CD14-positive monocyte (primary cell): Measurements from ENCODE around the gene G6PC1. TPM values are rescaled to one million over a fixed set of nuclear protein-coding genes. Genes with fewer than 3 reads are reported as not detected.
A peak's percentile ranks its signal among the peaks of the same experiment; 100 is the strongest.

Experiments
- DNase-seq, 3 donors: peaks; one replicate each; pipeline ENCODE4 v3.0.0-alpha.2; 2011 to 2022
- H2AFZ ChIP-seq: 2 replicates; pipeline ENCODE4 v1.6.0; 2012; ENCODE audit warnings: mild to moderate bottlenecking, low read depth, low read length, inconsistent platforms; ENCODE audit not compliant: insufficient read depth, poor library complexity, severe bottlenecking
- H3K27ac ChIP-seq, 2 donors: 1 replicate in 1 of 2; 2 replicates in 1 of 2; pipeline ENCODE4 v1.5.1; 2012 to 2013; ENCODE audit warnings: low read length in 2 of 2, control low read depth in 1 of 2, inconsistent platforms in 1 of 2, low read depth in 1 of 2, mild to moderate bottlenecking in 1 of 2
- H3K27me3 ChIP-seq, 2 donors: one replicate each; pipeline versions ENCODE4 v1.6.0 to v1.6.1; 2011 to 2013; ENCODE audit warnings: low read length in 2 of 2; ENCODE audit not compliant: control insufficient read depth in 2 of 2, insufficient read depth in 2 of 2
- H3K36me3 ChIP-seq, 2 donors: replicated peaks in 1 of 2; 1 replicate in 1 of 2; 2 replicates in 1 of 2; pipeline versions ENCODE4 v1.5.1 to v1.6.1; 2012 to 2013; ENCODE audit warnings: low read length in 2 of 2, control low read depth in 1 of 2, inconsistent platforms in 1 of 2, mild to moderate bottlenecking in 1 of 2; ENCODE audit not compliant: insufficient read depth in 2 of 2, control insufficient read depth in 1 of 2
- H3K4me1 ChIP-seq, 2 donors: 1 replicate in 1 of 2; 2 replicates in 1 of 2; pipeline versions ENCODE4 v1.5.1 to v1.6.1; 2012 to 2013; ENCODE audit warnings: low read length in 2 of 2, control low read depth in 1 of 2, inconsistent platforms in 1 of 2, mild to moderate bottlenecking in 1 of 2, moderate library complexity in 1 of 2; ENCODE audit not compliant: insufficient read depth in 2 of 2, control insufficient read depth in 1 of 2
- H3K4me2 ChIP-seq: replicated peaks from 2 replicates; pipeline ENCODE3; 2012; ENCODE audit warnings: low read length, moderate library complexity, mild to moderate bottlenecking; ENCODE audit not compliant: poor library complexity, severe bottlenecking; ENCODE audit errors: extremely low read depth
- H3K4me3 ChIP-seq, 3 experiments: fragments of 200-600 bp in 1 of 3; sonication (generic) in 1 of 3; replicated peaks in 1 of 3; 1 replicate in 2 of 3; 2 replicates in 1 of 3; pipeline ENCODE4 v1.5.1; 2011 to 2013; ENCODE audit warnings: low read length in 3 of 3, mild to moderate bottlenecking in 3 of 3, control low read depth in 2 of 3, low read depth in 2 of 3, inconsistent platforms in 1 of 3, moderate library complexity in 1 of 3
- H3K79me2 ChIP-seq: 2 replicates; pipeline ENCODE4 v1.6.0; 2012; ENCODE audit warnings: mild to moderate bottlenecking, control low read depth, inconsistent platforms, low read length, moderate library complexity; ENCODE audit not compliant: insufficient read depth
- H3K9ac ChIP-seq: 2 replicates; pipeline ENCODE4 v1.6.0; 2017; ENCODE audit warnings: low read length, mild to moderate bottlenecking; ENCODE audit not compliant: insufficient read depth, poor library complexity, severe bottlenecking
- H3K9me3 ChIP-seq, 2 donors: replicated peaks in 1 of 2; 1 replicate in 1 of 2; 2 replicates in 1 of 2; pipeline versions ENCODE4 v1.5.1 to v1.6.1; 2012 to 2013; ENCODE audit warnings: low read length in 2 of 2, control low read depth in 1 of 2; ENCODE audit not compliant: control insufficient read depth in 1 of 2, insufficient read depth in 1 of 2
- H4K20me1 ChIP-seq: 2 replicates; pipeline ENCODE4 v1.6.0; 2012; ENCODE audit warnings: mild to moderate bottlenecking, low read length, control low read depth, moderate library complexity; ENCODE audit not compliant: insufficient read depth
- H3K27ac Mint-ChIP-seq, 7 donors: one replicate each; pipeline ENCODE4 v1.8.0; 2020; ENCODE audit warnings: mild to moderate bottlenecking in 7 of 7, mixed read lengths in 7 of 7, moderate library complexity in 6 of 7, inconsistent platforms in 2 of 7
- H3K27me3 Mint-ChIP-seq, 3 donors: one replicate each; pipeline ENCODE4 v1.8.0; 2021 to 2022; ENCODE audit warnings: low read depth in 3 of 3, mild to moderate bottlenecking in 3 of 3, mixed read lengths in 3 of 3, moderate library complexity in 3 of 3, inconsistent platforms in 1 of 3
- H3K36me3 Mint-ChIP-seq, 2 donors: one replicate each; pipeline ENCODE4 v1.8.0; 2020; ENCODE audit warnings: mixed read lengths in 2 of 2, inconsistent platforms in 1 of 2, mild to moderate bottlenecking in 1 of 2
- H3K4me1 Mint-ChIP-seq: one replicate; pipeline ENCODE4 v1.8.0; 2020; ENCODE audit warnings: mild to moderate bottlenecking, mixed read lengths
- H3K4me3 Mint-ChIP-seq, 2 donors: one replicate each; pipeline ENCODE4 v1.8.0; 2020; ENCODE audit warnings: mild to moderate bottlenecking in 2 of 2, mixed read lengths in 2 of 2, moderate library complexity in 1 of 2
- H3K9me3 Mint-ChIP-seq, 7 donors: one replicate each; pipeline ENCODE4 v1.8.0; 2020 to 2022; ENCODE audit warnings: mixed read lengths in 7 of 7, mild to moderate bottlenecking in 6 of 7, moderate library complexity in 6 of 7, inconsistent platforms in 2 of 7
- WGBS: methylation state at CpG from one replicate; pipeline ENCODE4 v1.1.5; 2013; ENCODE audit warnings: missing lambda C conversion rate; ENCODE audit not compliant: insufficient coverage; 5-methylcytosine and 5-hydroxymethylcytosine counted together
- intact Hi-C, 2 donors: fragments of 100-400 bp; cut with micrococcal nuclease; formaldehyde crosslinking; loops; one replicate each; pipeline versions ENCODE4 v1.15.0 to v1.15.1; 2023
- polyA plus RNA-seq, 3 donors: library from polyadenylated mRNA; depleted of rRNA in 1 of 3; unstranded in 2 of 3; stranded (reverse) in 1 of 3; fragments of 300-500 nt in 2 of 3; fragments of >200 nt in 1 of 3; fragmentation: Illumina TruSeq in 2 of 3; gene quantifications; 1 replicate in 2 of 3; 2 replicates in 1 of 3; pipeline ENCODE4 v1.2.3, GENCODE V29; 2012 to 2021
- TF ChIP-seq, protein P1 (sequence below): fragments of 200-600 bp; IDR thresholded peaks from one replicate; pipeline ENCODE4 v1.8.0; 2022; ENCODE audit warnings: antibody characterized with exemption, mild to moderate bottlenecking

G6PC1 gene
- polyA plus RNA-seq, 3 donors: not detected

DNA sequence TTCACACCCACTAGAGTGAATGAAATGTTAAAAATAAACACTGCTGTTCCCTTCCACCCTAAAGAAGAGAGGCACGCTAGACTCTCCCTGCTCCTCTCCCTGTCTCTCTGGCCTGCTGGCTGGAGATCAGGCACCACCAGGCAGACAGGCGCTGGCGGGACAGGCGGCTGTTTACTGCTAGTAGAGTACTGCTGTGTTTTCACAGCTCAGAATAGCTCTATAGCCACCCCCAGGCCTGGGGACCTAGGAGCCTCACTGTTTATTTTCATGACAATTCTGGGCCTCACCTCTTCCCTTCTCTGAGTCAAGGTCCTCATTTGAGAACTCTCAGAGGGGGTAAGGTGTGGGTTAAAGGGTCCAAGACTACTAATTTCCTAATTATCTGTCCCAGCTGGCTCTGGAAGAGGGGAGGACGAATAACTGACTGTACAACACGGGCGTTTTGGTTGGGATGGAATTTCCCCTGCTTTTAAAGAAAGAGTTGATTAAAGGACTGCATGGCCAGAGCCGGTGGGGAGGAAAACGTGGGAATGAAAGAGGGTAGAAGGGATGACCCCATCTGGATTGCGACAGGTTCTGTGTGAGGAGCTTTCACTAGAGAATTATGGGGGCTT is 9.0 kb upstream of the G6PC1 start:
- peaks cover 0 to 2% (median 0%) of the 10 kb centered on the region in 3 donors for H3K27me3 Mint-ChIP-seq
- H3K36me3 Mint-ChIP-seq: no peaks in the 10 kb centered on the region
- TF ChIP-seq, protein P1, sequence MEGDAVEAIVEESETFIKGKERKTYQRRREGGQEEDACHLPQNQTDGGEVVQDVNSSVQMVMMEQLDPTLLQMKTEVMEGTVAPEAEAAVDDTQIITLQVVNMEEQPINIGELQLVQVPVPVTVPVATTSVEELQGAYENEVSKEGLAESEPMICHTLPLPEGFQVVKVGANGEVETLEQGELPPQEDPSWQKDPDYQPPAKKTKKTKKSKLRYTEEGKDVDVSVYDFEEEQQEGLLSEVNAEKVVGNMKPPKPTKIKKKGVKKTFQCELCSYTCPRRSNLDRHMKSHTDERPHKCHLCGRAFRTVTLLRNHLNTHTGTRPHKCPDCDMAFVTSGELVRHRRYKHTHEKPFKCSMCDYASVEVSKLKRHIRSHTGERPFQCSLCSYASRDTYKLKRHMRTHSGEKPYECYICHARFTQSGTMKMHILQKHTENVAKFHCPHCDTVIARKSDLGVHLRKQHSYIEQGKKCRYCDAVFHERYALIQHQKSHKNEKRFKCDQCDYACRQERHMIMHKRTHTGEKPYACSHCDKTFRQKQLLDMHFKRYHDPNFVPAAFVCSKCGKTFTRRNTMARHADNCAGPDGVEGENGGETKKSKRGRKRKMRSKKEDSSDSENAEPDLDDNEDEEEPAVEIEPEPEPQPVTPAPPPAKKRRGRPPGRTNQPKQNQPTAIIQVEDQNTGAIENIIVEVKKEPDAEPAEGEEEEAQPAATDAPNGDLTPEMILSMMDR: no peak
- no peaks in the 10 kb centered on the region for H3K79me2 ChIP-seq
- H3K9me3 Mint-ChIP-seq: no peaks in the 10 kb centered on the region
- H3K9me3 ChIP-seq: no peaks in the 10 kb centered on the region
- intact Hi-C loops: no loop called here
- no peak overlapping the region for H3K4me3 Mint-ChIP-seq
- H3K27ac ChIP-seq: no peak overlapping the region
- peaks cover 62% of the 10 kb centered on the region for H3K4me1 Mint-ChIP-seq
- H3K27me3 ChIP-seq: no peaks in the 10 kb centered on the region
- peak overlapping the region in 5 of 7 donors; percentile 18 to 74 (median 47) for H3K27ac Mint-ChIP-seq
- no peak overlapping the region for H3K4me2 ChIP-seq
- no peak overlapping the region for H3K9ac ChIP-seq
- no peaks in the 10 kb centered on the region for H3K36me3 ChIP-seq
- H4K20me1 ChIP-seq: no peaks in the 10 kb centered on the region
- peaks cover 50 to 60% of the 10 kb centered on the region in 2 donors for H3K4me1 ChIP-seq
- peak overlapping the region; percentile 30 for H2AFZ ChIP-seq
- no peak for DNase-seq
- H3K4me3 ChIP-seq: no peak overlapping the region
- WGBS: 65% methylated on average over 5 of the region's 10 CpGs

GRCh38 chr17:42893359-42893758 is 7.2 kb upstream of the G6PC1 start:
- intact Hi-C loops: no loop called here
- H3K9ac ChIP-seq: no peak overlapping the region
- peak overlapping the region; percentile 1 to 67 (median 12) for H3K4me3 ChIP-seq
- WGBS: no CpG with 5 or more reads among the region's 4 CpGs
- no peaks in the 10 kb centered on the region for H3K9me3 ChIP-seq
- H3K79me2 ChIP-seq: no peaks in the 10 kb centered on the region
- H3K36me3 ChIP-seq: no peaks in the 10 kb centered on the region
- H3K4me1 ChIP-seq: peaks cover 37 to 47% of the 10 kb centered on the region in 2 donors
- Mint-ChIP-seq H3K27ac (peak overlapping the region; percentile 43 to 93 (median 86)), H3K27me3 (no peaks in the 10 kb centered on the region), H3K9me3 (no peaks in the 10 kb centered on the region), H3K4me1 (peaks cover 50% of the 10 kb centered on the region), H3K36me3 (no peaks in the 10 kb centered on the region), H3K4me3 (peak overlapping the region; percentile 60 to 89)
- H3K4me2 ChIP-seq: peak overlapping the region; percentile 81
- TF ChIP-seq, protein P1: no peak
- peak overlapping the region; percentile 70 for H2AFZ ChIP-seq
- H3K27me3 ChIP-seq: no peaks in the 10 kb centered on the region
- DNase-seq: peak in 1 of 3 donors; percentile 18
- H3K27ac ChIP-seq: peak overlapping the region; percentile 29 to 82
- no peaks in the 10 kb centered on the region for H4K20me1 ChIP-seq
